Aorta (tissue), 5 donors: Measurements from ENCODE around the gene GFRA1. TPM values are rescaled to one million over a fixed set of nuclear protein-coding genes. Genes with fewer than 3 reads are reported as not detected.

Experiments
- ATAC-seq: fragments of 200-7000 bp; cut with Tn5 transposase; one replicate; pipeline ENCODE4 v1.9.1; 2022; ENCODE audit warnings: moderate library complexity; ENCODE audit not compliant: low FRiP score
- DNase-seq, 2 donors: peaks; one replicate each; pipeline ENCODE4 v3.0.0-alpha.2; 2020
- H3K27ac ChIP-seq, 2 donors: one replicate each; pipeline ENCODE4 v1.5.1; 2013; ENCODE audit warnings: low read length in 2 of 2, mild to moderate bottlenecking in 2 of 2, moderate library complexity in 2 of 2, control low read depth in 1 of 2, inconsistent platforms in 1 of 2, low read depth in 1 of 2
- H3K27me3 ChIP-seq, 2 donors: one replicate each; pipeline ENCODE4 v1.6.1; 2013; ENCODE audit warnings: control low read depth in 1 of 2, low read length in 1 of 2, mild to moderate bottlenecking in 1 of 2, moderate library complexity in 1 of 2; ENCODE audit not compliant: insufficient read depth in 2 of 2, control insufficient read depth in 1 of 2
- H3K36me3 ChIP-seq, 2 donors: one replicate each; pipeline ENCODE4 v1.6.1; 2013; ENCODE audit warnings: control low read depth in 1 of 2, low read length in 1 of 2, mild to moderate bottlenecking in 1 of 2; ENCODE audit not compliant: insufficient read depth in 2 of 2, control insufficient read depth in 1 of 2
- H3K4me1 ChIP-seq, 2 donors: one replicate each; pipeline ENCODE4 v1.6.1; 2013; ENCODE audit warnings: low read length in 2 of 2, control low read depth in 1 of 2, mild to moderate bottlenecking in 1 of 2, moderate library complexity in 1 of 2; ENCODE audit not compliant: insufficient read depth in 2 of 2, control insufficient read depth in 1 of 2
- H3K4me3 ChIP-seq, 2 donors: one replicate each; pipeline ENCODE4 v1.5.1; 2013; ENCODE audit warnings: low read length in 2 of 2, control low read depth in 1 of 2, mild to moderate bottlenecking in 1 of 2
- H3K9me3 ChIP-seq: one replicate; pipeline ENCODE4 v1.6.1; 2013; ENCODE audit warnings: mild to moderate bottlenecking, low read length; ENCODE audit not compliant: control insufficient read depth
- WGBS, 2 donors: extraction: QIAGEN DNeasy Blood & Tissue Kit; methylation state at CpG; one replicate each; pipeline ENCODE4 v1.1.7; 2013; 5-methylcytosine and 5-hydroxymethylcytosine counted together
- intact Hi-C, 2 donors: fragments of 100-400 bp; cut with DNase I; formaldehyde crosslinking; loops; one replicate each; pipeline versions ENCODE4 v1.14.2 to v1.15.0; 2022
- polyA plus RNA-seq, 2 donors: library from polyadenylated mRNA; stranded (reverse); fragments of 200-250 nt; gene quantifications; one replicate each; pipeline ENCODE4 v1.2.3, GENCODE V29; 2013
- total RNA-seq, 2 donors: library from RNA; stranded (reverse); fragmentation: NEBNext Ultra II Directional; extraction: Animal tissue kit (Norgen Biotek cat#: 25700); gene quantifications; one replicate each; pipeline ENCODE4 v1.2.1, GENCODE V29; 2021
- donor health status: healthy with polysubstance abuse.
- donor health status: Bipolar disorder and iron deficiency.
- donor health status: DM: no; HTN: no; CAD: no.
- donor health status: DM: no; HTN: no; CAD: no.
- donor health status: DM: yes; HTN: yes; CAD: no.

Gene GFRA1
- total and polyA plus RNA-seq, 4 donors = under 0.01 to 27.1 (median 5.2) TPM

GRCh38 chr10:116221053-116221452, 52.0 kb downstream of the GFRA1 start:
- Histone ChIP-seq H3K36me3 (no peaks in the 10 kb centered on the region), H3K4me1 (no peaks in the 10 kb centered on the region), H3K27me3 (no peaks in the 10 kb centered on the region), H3K27ac (no peak overlapping the region), H3K4me3 (no peak overlapping the region), H3K9me3 (no peaks in the 10 kb centered on the region)
- intact Hi-C loops = no loop called here
- no peak for DNase-seq
- WGBS, 2 donors = 90 to 93% methylated on average over 3 of the region's 3 CpGs
- no peak for ATAC-seq

GRCh38 chr10:116216676-116217075, 56.3 kb downstream of the GFRA1 start:
- intact Hi-C loops = no loop called here
- whole genome bisulfite sequencing, 2 donors = 93 to 95% methylated on average over 3 of the region's 3 CpGs

GRCh38 chr10:116215651-116216050, 57.4 kb downstream of the GFRA1 start:
- Histone ChIP-seq H3K9me3 (no peaks in the 10 kb centered on the region), H3K4me1 (peaks cover 0 to 4% of the 10 kb centered on the region in 2 donors), H3K4me3 (no peak overlapping the region), H3K27me3 (no peaks in the 10 kb centered on the region), H3K27ac (no peak overlapping the region), H3K36me3 (no peaks in the 10 kb centered on the region)
- 75 to 88% methylated on average over 4 to 5 of the region's 5 CpGs for WGBS, 2 donors
- DNase-seq (no peak), ATAC-seq (no peak)
- intact Hi-C loops = no loop called here

More at GRCh38 chr10:116216676-116217075, 56.3 kb downstream of the GFRA1 start:
- Histone ChIP-seq H3K4me1 (no peaks in the 10 kb centered on the region), H3K4me3 (no peak overlapping the region), H3K9me3 (no peaks in the 10 kb centered on the region), H3K27ac (no peak overlapping the region), H3K27me3 (no peaks in the 10 kb centered on the region), H3K36me3 (no peaks in the 10 kb centered on the region)
- DNase-seq (no peak), ATAC-seq (no peak)

- peaks cover 0 to 4% of the 10 kb centered on the region in 2 donors for H3K4me1 ChIP-seq
- no peak for ATAC-seq
- H3K27me3 ChIP-seq = no peaks in the 10 kb centered on the region
- no peak overlapping the region for H3K4me3 ChIP-seq
- no peaks in the 10 kb centered on the region for H3K36me3 ChIP-seq
- no peak for DNase-seq
- intact Hi-C loops = no loop called here
- no peak overlapping the region for H3K27ac ChIP-seq
- WGBS, 2 donors = 0 to 1% methylated on average over 1 of the region's 1 CpG
- H3K9me3 ChIP-seq = no peaks in the 10 kb centered on the region
Measured at GRCh38 chr10:116211682-116212081, 61.3 kb downstream of the GFRA1 start.

- ATAC-seq = no peak
- Histone ChIP-seq H3K36me3 (no peaks in the 10 kb centered on the region), H3K9me3 (no peaks in the 10 kb centered on the region), H3K4me1 (peaks cover 0 to 4% of the 10 kb centered on the region in 2 donors), H3K27me3 (no peaks in the 10 kb centered on the region), H3K27ac (no peak overlapping the region), H3K4me3 (no peak overlapping the region)
- intact Hi-C loops = no loop called here
- 45 to 59% methylated on average over 7 of the region's 7 CpGs for WGBS, 2 donors
- no peak for DNase-seq
Measured at GRCh38 chr10:116210588-116211346, 62.2 kb downstream of the GFRA1 start.

GRCh38 chr10:116209781-116210180, 63.2 kb downstream of the GFRA1 start:
- ATAC-seq (no peak), DNase-seq (no peak)
- intact Hi-C loops = no loop called here
- no peak overlapping the region for H3K4me3 ChIP-seq
- WGBS, 2 donors = 95 to 97% methylated on average over 10 of the region's 10 CpGs
- H3K4me1 ChIP-seq = peaks cover 0 to 4% of the 10 kb centered on the region in 2 donors
- H3K36me3 ChIP-seq = no peaks in the 10 kb centered on the region
- H3K27me3 ChIP-seq = no peaks in the 10 kb centered on the region
- H3K27ac ChIP-seq = no peak overlapping the region
- no peaks in the 10 kb centered on the region for H3K9me3 ChIP-seq

GRCh38 chr10:116208956-116209567, 63.9 kb downstream of the GFRA1 start:
- Histone ChIP-seq H3K9me3 (no peaks in the 10 kb centered on the region), H3K4me1 (peaks cover 0 to 4% of the 10 kb centered on the region in 2 donors), H3K4me3 (no peak overlapping the region), H3K27ac (no peak overlapping the region), H3K27me3 (no peaks in the 10 kb centered on the region), H3K36me3 (no peaks in the 10 kb centered on the region)
- 92% methylated on average over 6 of the region's 6 CpGs for WGBS, 2 donors
- no peak for DNase-seq
- no peak for ATAC-seq
- intact Hi-C loops = no loop called here

- DNase-seq (no peak), ATAC-seq (no peak)
- no peaks in the 10 kb centered on the region for H3K27me3 ChIP-seq
- WGBS, 2 donors = 68 to 91% methylated on average over 7 of the region's 7 CpGs
- peaks cover 0 to 4% of the 10 kb centered on the region in 2 donors for H3K4me1 ChIP-seq
- no peaks in the 10 kb centered on the region for H3K9me3 ChIP-seq
- no peaks in the 10 kb centered on the region for H3K36me3 ChIP-seq
- no peak overlapping the region for H3K27ac ChIP-seq
- no peak overlapping the region for H3K4me3 ChIP-seq
- intact Hi-C loops = no loop called here
Measured at GRCh38 chr10:116207690-116208089, 65.3 kb downstream of the GFRA1 start.

- WGBS, 2 donors = 96 to 97% methylated on average over 4 of the region's 4 CpGs
- intact Hi-C loops = no loop called here
- no peak overlapping the region for H3K4me3 ChIP-seq
- peaks cover 1% of the 10 kb centered on the region for H3K9me3 ChIP-seq
- H3K27me3 ChIP-seq = no peaks in the 10 kb centered on the region
- no peaks in the 10 kb centered on the region for H3K36me3 ChIP-seq
- H3K27ac ChIP-seq = no peak overlapping the region
- H3K4me1 ChIP-seq = no peaks in the 10 kb centered on the region
- no peak for DNase-seq
- no peak for ATAC-seq
Measured at GRCh38 chr10:116203661-116204060, 69.3 kb downstream of the GFRA1 start.
